Activated T-helper 1 cell treated with anti-CD3 and anti-CD28 coated beads, Interleukin-2, amount 50 U/mL, for 16 hours (primary cell): ENCODE results near the gene LGALS7.
A peak's percentile ranks its signal among the peaks of the same experiment; 100 is the strongest.
"Not testable (repeated sequence)": the region's sequence is repeated elsewhere in the genome, so short reads cannot be mapped to it uniquely, and the experiment has no call there.

ENCODE experiments used
- DNase-seq, 2 donors: peaks; one replicate each; pipeline ENCODE4 v3.0.0-alpha.2; 2020; ENCODE audit warnings: low read depth in 1 of 2, low spot score in 1 of 2

LGALS7 gene

GRCh38 chr19:38774181-38774950 lies 1.0 kb upstream of the LGALS7 start:
- DNase-seq, result no peak

GRCh38 chr19:38771569-38771968 lies 1.7 kb downstream of the LGALS7 start:
- not testable (repeated sequence) for DNase-seq

GRCh38 chr19:38770949-38771275 lies 2.4 kb downstream of the LGALS7 start:
- DNase-seq, result not testable (repeated sequence)

- not testable (repeated sequence) for DNase-seq
These were observed 2.9 kb downstream of the LGALS7 start for GRCh38 chr19:38770228-38770948.

- peak; percentile 84 to 91 for DNase-seq
These were observed 3.6 kb downstream of the LGALS7 start for GRCh38 chr19:38769635-38770211.

- DNase-seq, result no peak
These were observed 6.9 kb downstream of the LGALS7 start for GRCh38 chr19:38766276-38767047.

- no peak for DNase-seq
These were observed 8.1 kb downstream of the LGALS7 start for GRCh38 chr19:38765214-38765613.

GRCh38 chr19:38763795-38764220 lies 9.5 kb downstream of the LGALS7 start:
- DNase-seq, result no peak

GRCh38 chr19:38761884-38762389 lies 11.4 kb downstream of the LGALS7 start:
- DNase-seq, result not testable (repeated sequence)

- not testable (repeated sequence) for DNase-seq
These were observed 12.4 kb downstream of the LGALS7 start for GRCh38 chr19:38760805-38761517.

- DNase-seq, result no peak
These were observed 13.7 kb downstream of the LGALS7 start for GRCh38 chr19:38759590-38760003.

GRCh38 chr19:38754196-38754595 lies 19.1 kb downstream of the LGALS7 start:
- not testable (repeated sequence) for DNase-seq

- DNase-seq, result not testable (repeated sequence)
These were observed 19.5 kb downstream of the LGALS7 start for GRCh38 chr19:38753783-38754182.

GRCh38 chr19:38745316-38745715 lies 28.0 kb downstream of the LGALS7 start:
- DNase-seq, result no peak

GRCh38 chr19:38744874-38745273 lies 28.4 kb downstream of the LGALS7 start:
- no peak for DNase-seq

GRCh38 chr19:38744298-38744681 lies 29.0 kb downstream of the LGALS7 start, which contains the start of gene CAPN12:
Gene CAPN12 (minus strand): TSS chr19:38744474. CDS start chr19:38744165, 309 bp downstream.
- no peak for DNase-seq

GRCh38 chr19:38743394-38744297 lies 29.7 kb downstream of the LGALS7 start:
- DNase-seq, result no peak

- no peak for DNase-seq
These were observed 30.4 kb downstream of the LGALS7 start for GRCh38 chr19:38742906-38743305.

- no peak for DNase-seq
These were observed 31.0 kb downstream of the LGALS7 start for GRCh38 chr19:38742296-38742695.
